Measurements from ENCODE around the gene KIZ.

KIZ gene

GRCh38 chr20:21105429-21106170, 20.3 kb upstream of the KIZ start:
- DNase-seq (ENCODE audit: low read depth in 3 of 3): no peak

GRCh38 chr20:21106171-21107017, 19.5 kb upstream of the KIZ start, which contains the start of gene LINC00237:
Gene LINC00237 (minus strand): TSS chr20:21106358.
- no peak for DNase-seq (ENCODE audit: low read depth in 3 of 3)

- no peak for DNase-seq (ENCODE audit: low read depth in 3 of 3)
Observed at GRCh38 chr20:21109144-21109543, 16.7 kb upstream of the KIZ start.

GRCh38 chr20:21110811-21111210, 15.1 kb upstream of the KIZ start:
- DNase-seq (ENCODE audit: low read depth in 3 of 3): no peak

- no peak for DNase-seq (ENCODE audit: low read depth in 3 of 3)
Observed at GRCh38 chr20:21111416-21111815, 14.5 kb upstream of the KIZ start.

GRCh38 chr20:21113697-21114096, 12.2 kb upstream of the KIZ start:
- no peak for DNase-seq (ENCODE audit: low read depth in 3 of 3)

- no peak for DNase-seq (ENCODE audit: low read depth in 3 of 3)
Observed at GRCh38 chr20:21114584-21114983, 11.3 kb upstream of the KIZ start.

GRCh38 chr20:21117521-21117920, 8.4 kb upstream of the KIZ start:
- DNase-seq (ENCODE audit: low read depth in 3 of 3): no peak

- no peak for DNase-seq (ENCODE audit: low read depth in 3 of 3)
Observed at GRCh38 chr20:21118138-21118537, 7.7 kb upstream of the KIZ start.

- DNase-seq (ENCODE audit: low read depth in 3 of 3): no peak
Observed at GRCh38 chr20:21118782-21119181, 7.1 kb upstream of the KIZ start.

- DNase-seq (ENCODE audit: low read depth in 3 of 3): no peak
Observed at GRCh38 chr20:21124190-21124589, 1.7 kb upstream of the KIZ start.

- DNase-seq (ENCODE audit: low read depth in 3 of 3): no peak
Observed at GRCh38 chr20:21125072-21125848, 622 bp upstream of the KIZ start.

GRCh38 chr20:21126581-21126870, 644 bp downstream of the KIZ start:
- no peak for DNase-seq (ENCODE audit: low read depth in 3 of 3)

- no peak for DNase-seq (ENCODE audit: low read depth in 3 of 3)
Observed at GRCh38 chr20:21127201-21127981, 1.5 kb downstream of the KIZ start.

- no peak for DNase-seq (ENCODE audit: low read depth in 3 of 3)
Observed at GRCh38 chr20:21129861-21130260, 4.0 kb downstream of the KIZ start.

GRCh38 chr20:21133404-21133803, 7.5 kb downstream of the KIZ start:
- DNase-seq (ENCODE audit: low read depth in 3 of 3): no peak

GRCh38 chr20:21133917-21134622, 8.2 kb downstream of the KIZ start:
- no peak for DNase-seq (ENCODE audit: low read depth in 3 of 3)

- no peak for DNase-seq (ENCODE audit: low read depth in 3 of 3)
Observed at GRCh38 chr20:21134883-21135493, 9.1 kb downstream of the KIZ start.

- no peak for DNase-seq (ENCODE audit: low read depth in 3 of 3)
Observed at GRCh38 chr20:21136015-21136732, 10.3 kb downstream of the KIZ start.

GRCh38 chr20:21137078-21137477, 11.2 kb downstream of the KIZ start:
- no peak for DNase-seq (ENCODE audit: low read depth in 3 of 3)
